Epithelial cell of proximal tubule (primary cell): ENCODE measurements around the gene FAM120A. TPM values are rescaled to one million over a fixed set of nuclear protein-coding genes. Genes with fewer than 3 reads are reported as not detected.
"Not testable (repeated sequence)": the region's sequence is repeated elsewhere in the genome, so short reads cannot be mapped to it uniquely, and the experiment has no call there.

ENCODE experiments used
- DNase-seq: peaks from one replicate; pipeline ENCODE4 v3.0.0-alpha.2; 2011; ENCODE audit warnings: low read depth
- H3K4me3 ChIP-seq: 2 replicates; pipeline ENCODE4 v1.5.1; 2011; ENCODE audit warnings: low read depth, mild to moderate bottlenecking, low read length
- total RNA-seq: library from RNA; depleted of rRNA; stranded (reverse); fragments of >200 nt; gene quantifications from 2 replicates; pipeline ENCODE4 v1.2.3, GENCODE V29; 2015
- TF ChIP-seq, protein P1 (sequence below): conservative IDR thresholded peaks from 2 replicates; pipeline ENCODE4 v1.5.1; 2012; ENCODE audit warnings: low read depth, mild to moderate bottlenecking, low read length

Gene FAM120A
- total RNA-seq, 1 donor from 2014 or later: 71.0 TPM

- DNase-seq: no peak
- TF ChIP-seq, protein P1, sequence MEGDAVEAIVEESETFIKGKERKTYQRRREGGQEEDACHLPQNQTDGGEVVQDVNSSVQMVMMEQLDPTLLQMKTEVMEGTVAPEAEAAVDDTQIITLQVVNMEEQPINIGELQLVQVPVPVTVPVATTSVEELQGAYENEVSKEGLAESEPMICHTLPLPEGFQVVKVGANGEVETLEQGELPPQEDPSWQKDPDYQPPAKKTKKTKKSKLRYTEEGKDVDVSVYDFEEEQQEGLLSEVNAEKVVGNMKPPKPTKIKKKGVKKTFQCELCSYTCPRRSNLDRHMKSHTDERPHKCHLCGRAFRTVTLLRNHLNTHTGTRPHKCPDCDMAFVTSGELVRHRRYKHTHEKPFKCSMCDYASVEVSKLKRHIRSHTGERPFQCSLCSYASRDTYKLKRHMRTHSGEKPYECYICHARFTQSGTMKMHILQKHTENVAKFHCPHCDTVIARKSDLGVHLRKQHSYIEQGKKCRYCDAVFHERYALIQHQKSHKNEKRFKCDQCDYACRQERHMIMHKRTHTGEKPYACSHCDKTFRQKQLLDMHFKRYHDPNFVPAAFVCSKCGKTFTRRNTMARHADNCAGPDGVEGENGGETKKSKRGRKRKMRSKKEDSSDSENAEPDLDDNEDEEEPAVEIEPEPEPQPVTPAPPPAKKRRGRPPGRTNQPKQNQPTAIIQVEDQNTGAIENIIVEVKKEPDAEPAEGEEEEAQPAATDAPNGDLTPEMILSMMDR: no peak
- H3K4me3 ChIP-seq: no peak overlapping the region
These were observed 56.3 kb downstream of the FAM120A start for GRCh38 chr9:93507768-93508167.

GRCh38 chr9:93508207-93508606 lies 56.7 kb downstream of the FAM120A start:
- H3K4me3 ChIP-seq: no peak overlapping the region
- no peak for DNase-seq
- TF ChIP-seq, protein P1: no peak

- DNase-seq: no peak
- TF ChIP-seq, protein P1: no peak
- no peak overlapping the region for H3K4me3 ChIP-seq
These were observed 57.6 kb downstream of the FAM120A start for GRCh38 chr9:93509084-93509483.

DNA sequence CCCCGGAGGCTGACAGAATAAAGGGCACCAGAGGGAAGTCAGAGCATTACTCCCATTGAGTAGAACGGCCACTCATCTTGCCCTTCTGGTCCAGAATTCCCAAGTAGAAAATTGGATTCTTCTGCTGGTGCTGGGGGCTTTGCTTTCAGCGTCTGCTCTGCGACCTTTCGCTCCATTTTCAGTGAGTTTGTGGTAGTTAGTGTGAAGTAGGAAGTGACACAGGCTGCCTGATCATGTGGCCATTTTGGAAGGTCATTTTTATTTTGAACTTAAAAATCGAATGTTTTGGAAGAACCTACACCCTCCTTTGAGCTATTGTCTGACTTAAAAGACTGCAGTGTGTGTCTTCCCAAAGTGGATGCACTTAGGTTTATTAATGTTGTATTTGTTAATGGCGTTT lies 58.6 kb downstream of the FAM120A start:
- no peak for DNase-seq
- no peak overlapping the region for H3K4me3 ChIP-seq
- TF ChIP-seq, protein P1: no peak

GRCh38 chr9:93511228-93511627 lies 59.7 kb downstream of the FAM120A start:
- not testable (repeated sequence) for DNase-seq, H3K4me3 ChIP-seq

DNA sequence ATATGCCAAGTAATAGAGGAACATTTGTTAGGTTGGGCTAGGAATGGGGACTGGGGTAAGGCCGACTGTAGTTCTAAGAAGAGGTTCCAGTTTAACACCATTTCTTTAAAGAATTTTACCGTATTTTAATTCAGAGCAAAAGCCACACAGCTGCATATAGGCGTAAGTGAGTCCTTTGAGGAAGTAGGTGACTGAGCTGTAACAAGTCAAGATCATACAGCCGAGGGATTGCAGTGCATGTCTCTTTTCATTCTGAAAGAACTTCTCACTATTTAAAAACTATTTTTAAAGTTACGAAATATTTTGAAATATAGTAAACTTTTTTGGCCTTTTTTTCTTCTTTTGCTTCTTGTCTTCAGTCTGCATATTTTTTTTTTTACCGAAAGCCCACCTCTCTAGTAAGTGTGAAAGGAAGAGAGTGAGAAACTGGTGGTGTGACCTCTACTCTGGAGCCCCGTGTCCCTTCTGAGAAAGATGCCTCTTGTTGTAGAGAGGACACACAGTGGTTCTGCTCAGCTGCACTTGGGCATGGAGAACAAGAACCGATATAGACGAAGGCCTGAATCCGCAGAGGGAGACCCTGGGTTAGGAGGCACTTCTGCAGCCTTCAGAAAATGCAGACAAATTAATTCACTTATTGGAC lies 60.8 kb downstream of the FAM120A start:
- not testable (repeated sequence) for H3K4me3 ChIP-seq, DNase-seq

- no peak for DNase-seq
- H3K4me3 ChIP-seq: no peak overlapping the region
- TF ChIP-seq, protein P1: no peak
These were observed 62.1 kb downstream of the FAM120A start for GRCh38 chr9:93513606-93514005.

- no peak for DNase-seq
- H3K4me3 ChIP-seq: no peak overlapping the region
- TF ChIP-seq, protein P1: no peak
These were observed 65.8 kb downstream of the FAM120A start for GRCh38 chr9:93517331-93517730.
